CD1c-positive myeloid dendritic cell (primary cell): ENCODE results near the gene FUT6.
"Not testable (repeated sequence)": the region's sequence is repeated elsewhere in the genome, so short reads cannot be mapped to it uniquely, and the experiment has no call there.

Source experiments
- DNase-seq: peaks from one replicate; pipeline ENCODE4 v3.0.0-alpha.2; 2016; ENCODE audit errors: extremely low spot score

Gene FUT6, protein sequence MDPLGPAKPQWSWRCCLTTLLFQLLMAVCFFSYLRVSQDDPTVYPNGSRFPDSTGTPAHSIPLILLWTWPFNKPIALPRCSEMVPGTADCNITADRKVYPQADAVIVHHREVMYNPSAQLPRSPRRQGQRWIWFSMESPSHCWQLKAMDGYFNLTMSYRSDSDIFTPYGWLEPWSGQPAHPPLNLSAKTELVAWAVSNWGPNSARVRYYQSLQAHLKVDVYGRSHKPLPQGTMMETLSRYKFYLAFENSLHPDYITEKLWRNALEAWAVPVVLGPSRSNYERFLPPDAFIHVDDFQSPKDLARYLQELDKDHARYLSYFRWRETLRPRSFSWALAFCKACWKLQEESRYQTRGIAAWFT

DNA sequence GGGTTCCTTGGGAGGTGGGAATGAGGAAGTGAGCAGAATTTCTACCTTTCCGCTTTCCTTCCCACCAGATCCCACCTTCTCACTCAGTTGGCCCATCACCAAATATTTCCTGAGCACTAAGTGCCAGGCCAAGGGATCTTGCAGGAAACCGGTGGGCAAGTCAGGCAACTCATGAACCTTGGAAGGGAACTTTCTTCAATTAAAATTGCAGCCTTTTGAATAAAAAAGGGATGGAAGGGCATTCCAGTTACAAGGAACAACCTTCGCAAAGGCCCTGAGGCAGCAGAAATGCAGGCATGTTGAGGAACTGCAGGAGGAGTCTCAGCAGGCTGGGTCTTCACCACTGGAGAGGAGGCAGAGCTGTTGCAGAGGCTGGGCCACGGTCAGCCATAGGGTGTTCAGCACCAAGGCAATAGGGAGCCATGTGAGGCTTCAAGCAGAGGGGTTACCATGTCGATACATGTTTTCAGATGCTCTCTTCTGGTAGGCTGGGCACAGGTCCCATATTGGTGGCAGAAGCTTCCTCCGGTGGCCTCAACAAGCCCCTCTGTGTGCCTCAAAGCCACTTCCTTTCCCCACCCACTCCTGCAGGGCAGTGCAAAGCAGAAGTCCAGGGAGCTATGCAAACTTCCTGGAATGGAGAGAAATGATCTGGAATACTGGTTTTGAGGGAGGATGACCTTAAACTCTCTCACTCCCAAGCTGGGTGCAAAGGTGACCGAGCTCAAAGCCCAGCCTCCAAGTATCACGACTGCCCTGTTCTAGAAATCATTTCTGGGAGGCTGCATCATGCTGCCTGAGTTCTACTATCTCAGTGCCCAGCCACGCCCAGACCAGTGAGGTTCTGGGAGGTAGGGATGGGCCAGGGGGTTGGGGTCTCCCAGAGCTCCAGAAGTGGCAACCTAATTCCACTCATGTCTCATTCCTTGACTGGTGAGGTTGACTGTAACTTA lies at the start of gene FUT6:
Gene FUT6, minus strand, starts transcription at position 638 of the 953 bp plus-strand sequence. CDS start 7,135 bp downstream, outside the sequence.
- DNase-seq, result peak; percentile 24

DNA sequence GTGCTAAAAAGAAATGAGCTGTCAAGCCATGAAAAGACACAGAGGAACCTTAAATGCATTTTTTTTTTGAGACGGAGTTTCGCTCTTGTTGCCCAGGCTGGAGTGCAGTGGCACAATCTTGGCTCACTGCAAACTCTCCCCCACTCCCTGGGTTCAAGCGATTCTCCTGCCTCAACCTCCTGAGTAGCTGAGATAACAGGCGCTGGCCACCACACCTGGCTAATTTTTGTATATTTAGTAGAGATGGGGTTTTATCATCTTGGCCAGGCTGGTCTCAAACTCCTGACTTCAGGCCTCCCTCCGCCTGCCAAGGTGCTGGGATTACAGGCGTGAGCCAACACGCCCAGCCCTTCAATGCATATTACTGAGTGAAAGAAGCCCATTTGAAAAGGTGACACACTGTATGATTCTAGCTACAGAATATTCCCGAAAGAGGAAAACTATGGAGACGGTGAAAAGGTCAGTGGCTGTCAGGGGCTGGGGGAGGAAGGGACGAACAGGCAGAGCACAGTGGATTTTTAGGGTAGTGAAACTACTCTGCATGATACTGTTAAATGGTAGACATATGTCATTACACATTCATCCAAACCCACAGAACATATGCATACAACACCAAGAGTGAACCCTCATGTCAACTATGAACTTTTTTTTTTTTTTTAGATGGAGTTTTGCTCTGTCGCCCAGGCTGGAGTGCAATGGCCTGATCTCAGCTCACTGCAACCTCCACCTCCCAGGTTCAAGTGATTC lies 44.7 kb upstream of the FUT6 start:
- DNase-seq, result peak; percentile 56

DNA sequence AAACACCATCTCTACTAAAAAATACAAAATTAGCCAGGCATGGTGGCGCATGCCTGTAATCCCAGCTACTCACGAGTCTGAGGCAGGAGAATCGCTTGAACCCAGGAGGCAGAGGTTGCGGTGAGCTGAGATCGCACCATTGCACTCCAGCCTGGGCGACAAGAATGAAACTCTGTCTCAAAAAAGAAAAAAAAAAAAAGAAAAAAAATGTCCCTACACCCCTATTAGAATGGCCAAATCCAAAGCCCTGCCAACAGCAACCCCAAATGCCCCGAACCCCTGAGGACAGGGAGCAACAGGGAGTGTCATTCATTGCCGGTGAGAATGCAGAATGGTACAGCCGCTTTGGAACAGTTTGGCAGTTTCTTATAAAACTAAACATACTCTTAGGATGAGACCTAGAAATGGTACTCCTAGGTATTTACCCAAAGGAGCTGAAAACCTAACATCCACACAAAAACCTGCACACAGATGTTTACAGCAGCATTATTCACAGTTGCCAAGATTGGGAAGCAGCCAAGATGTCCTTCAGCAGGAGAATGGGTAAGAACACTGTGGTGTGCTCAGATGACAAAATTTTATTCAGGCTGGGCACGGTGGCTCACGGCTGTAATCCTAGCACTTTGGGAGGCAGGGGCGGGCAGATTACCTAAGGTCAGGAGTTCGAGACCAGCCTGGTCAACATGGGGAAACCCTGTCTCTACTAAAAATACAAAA lies 43.8 kb upstream of the FUT6 start:
- DNase-seq, result not testable (repeated sequence)

DNA sequence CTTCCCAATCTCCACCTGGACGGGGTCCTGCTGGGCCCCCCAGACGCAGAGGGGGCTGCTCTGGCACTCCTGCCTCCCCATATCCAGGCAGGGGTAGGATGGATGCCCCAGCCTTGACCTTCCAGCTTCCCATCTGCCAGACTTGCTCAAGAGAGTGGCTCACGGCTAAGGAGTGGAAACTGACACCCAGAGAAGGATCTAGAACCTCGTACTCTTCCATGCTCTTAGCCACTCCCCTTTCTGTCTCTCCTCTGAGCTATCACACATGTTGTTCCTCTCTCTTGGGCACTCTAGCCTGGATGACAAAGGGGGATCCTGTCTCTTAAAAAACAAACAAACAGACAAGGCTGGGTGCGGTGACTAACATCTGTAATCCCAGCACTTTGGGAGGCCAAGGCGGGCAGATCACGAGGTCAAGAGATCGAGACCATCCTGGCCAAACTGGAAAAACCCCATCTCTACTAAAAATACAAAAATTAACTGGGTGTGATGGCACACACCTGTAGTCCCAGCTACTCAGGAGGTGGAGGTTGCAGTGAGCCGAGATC lies 43.0 kb upstream of the FUT6 start:
- no peak for DNase-seq

DNA sequence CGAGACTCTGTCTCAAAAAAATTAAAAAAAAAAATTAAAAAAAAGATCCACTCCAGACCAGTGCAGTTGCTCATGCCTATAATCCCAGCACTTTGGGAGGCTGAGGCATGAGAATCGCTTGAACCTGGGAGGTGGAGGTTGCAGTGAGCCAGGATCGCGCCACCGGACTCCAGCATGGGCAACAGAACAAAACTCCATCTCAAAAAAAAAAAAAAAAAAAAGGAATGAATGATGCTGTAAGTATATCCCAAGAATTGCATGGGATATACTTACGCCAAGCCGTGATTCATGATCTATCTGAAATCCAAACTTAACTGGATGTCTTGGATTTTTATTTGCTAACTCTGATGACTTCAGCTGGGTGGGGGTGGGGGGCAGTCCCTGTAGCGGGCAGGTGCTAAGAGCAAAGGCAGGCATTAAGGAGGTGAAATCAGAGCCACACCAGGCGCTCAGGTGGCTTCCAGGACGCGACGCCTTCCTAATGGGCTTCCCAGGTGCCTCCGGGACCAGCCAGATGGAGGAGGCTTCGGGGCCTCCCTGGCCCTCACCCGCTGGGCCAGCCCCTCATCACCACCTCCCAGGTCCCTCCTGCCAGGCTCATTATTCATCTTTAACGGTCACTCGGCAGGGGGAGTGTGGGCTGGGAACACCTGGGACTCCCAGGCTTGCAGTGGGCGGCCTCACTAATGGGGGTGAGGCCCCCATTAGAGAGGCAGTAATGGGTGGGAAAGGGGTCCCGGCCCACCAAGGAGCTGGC lies 42.2 kb upstream of the FUT6 start:
- no peak for DNase-seq

DNA sequence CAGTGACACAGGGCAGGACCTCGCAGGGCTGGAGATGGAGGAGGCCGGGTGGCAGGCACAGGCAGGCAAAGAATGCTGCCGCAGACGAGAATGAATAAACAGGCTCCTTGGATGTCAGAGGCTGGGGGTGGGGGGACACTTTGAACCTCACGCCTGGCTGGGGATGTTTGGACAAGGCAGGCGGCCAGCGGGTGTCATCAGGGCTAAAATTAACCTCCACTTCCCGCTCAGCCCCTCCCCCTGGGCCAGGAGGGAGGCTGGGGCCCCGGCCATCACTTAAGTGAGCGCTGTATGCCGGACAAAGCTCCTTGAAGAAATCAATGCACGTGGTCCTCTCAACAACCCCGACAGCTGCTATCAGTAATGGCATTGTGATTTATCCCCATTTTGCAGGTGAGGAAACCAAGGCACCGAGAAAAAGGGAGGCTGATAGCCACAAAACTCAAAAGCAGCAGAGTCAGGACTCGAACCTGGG lies 41.1 kb upstream of the FUT6 start:
- DNase-seq, result no peak

DNA sequence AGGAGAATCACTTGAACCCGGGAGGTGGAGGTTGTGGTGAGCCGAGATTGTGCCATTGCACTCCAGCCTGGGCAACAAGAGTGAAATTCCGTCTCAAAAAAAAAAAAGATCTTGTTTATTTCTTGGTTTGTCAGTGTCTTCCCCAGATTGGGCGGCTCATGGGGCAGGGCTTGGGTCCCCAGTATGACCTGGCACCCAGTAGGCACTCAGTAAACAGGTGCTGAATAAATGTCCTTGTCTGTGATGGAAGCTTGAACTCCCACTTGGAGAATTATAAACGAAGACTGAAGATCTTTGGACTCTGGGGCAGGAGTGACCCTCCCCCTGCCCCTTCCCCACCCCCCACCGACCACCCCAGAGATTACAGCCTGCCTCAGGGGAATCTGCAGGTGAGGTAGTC lies 40.7 kb upstream of the FUT6 start:
- no peak for DNase-seq

DNA sequence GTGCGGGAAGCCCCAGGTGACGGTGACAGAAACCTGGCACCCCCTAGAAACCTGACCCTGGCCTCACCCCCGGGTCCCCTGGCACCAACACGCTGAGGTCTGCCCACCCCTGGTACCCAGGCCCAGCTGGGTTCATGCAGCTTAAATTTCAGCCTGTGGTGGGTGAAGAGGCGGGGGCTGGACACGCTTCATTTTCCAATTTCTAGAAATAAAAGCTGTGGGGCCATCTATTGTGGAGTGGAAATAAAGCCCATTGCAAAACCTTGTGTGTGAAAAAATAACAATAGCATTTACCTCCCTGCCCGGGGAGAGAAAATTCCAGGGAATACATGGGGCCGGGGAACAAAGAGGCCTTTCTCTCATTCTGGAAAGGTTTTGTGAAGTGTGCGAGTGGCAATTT lies 38.4 kb upstream of the FUT6 start:
- no peak for DNase-seq

DNA sequence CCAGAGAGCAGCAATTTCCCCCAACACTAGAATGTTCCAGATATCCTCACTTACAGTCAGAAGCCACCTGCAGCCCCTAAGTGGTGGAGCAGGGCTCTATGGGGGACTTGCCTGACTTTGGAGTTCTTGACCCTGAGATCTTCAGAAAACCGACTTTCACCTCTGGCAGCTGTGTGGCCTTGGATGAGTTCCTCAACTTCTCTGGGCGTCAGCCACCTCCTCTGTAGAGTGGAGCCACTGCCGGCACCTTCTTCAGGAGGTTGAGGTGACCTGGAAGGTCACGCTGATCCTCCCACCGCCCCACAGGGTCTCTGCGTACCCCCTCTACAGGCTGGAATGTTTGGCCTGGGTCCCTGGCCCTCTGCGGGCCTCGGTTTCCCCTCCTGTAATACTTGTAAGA lies 37.9 kb upstream of the FUT6 start:
- DNase-seq, result no peak

DNA sequence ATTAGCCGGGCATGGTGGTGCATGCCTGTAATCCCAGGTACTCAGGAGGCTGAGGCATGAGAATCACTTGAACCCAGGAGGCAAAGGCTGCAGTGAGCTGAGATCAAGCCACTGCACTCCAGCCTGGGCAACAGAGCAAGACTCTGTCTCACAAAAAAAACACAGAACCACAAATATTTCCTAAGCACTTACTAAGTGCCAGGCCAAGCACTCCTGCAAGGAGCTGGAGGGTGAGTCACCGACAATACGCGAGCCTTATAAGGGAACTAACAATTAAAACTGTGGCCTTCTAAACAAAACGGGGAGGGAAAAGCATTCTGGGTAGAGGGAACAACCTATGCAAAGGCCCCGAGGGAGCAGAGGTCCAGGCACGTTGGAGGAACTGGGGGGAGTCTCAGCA lies 35.0 kb upstream of the FUT6 start:
- peak; percentile 39 for DNase-seq

DNA sequence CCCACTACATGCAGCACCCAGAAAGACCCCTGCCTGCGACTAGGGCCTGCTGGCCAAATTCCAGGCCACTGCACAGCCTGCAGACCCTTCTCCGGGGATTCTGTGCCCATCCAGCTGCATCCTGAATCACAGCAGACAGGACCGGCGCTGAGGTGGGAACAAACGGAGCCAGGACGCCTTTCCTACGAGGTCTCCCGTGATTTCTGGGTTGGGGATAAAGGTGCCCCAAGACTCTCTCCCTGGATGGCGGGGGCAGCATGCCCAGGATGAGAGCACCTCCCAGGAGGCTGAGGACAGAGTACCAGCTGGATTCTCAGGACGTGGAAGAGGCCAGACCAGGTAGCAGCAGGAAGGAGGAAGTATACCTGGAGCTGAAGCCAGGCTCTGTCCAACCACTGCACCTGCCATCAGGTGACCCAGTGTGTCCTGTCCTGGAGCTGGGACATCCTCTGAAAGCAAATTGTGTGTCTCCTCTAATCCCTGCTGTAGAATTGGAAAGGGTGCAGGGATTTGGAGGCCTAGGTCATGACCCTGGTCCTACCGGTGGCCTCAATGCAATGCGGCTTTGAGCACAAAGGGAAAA lies 34.2 kb upstream of the FUT6 start:
- no peak for DNase-seq

DNA sequence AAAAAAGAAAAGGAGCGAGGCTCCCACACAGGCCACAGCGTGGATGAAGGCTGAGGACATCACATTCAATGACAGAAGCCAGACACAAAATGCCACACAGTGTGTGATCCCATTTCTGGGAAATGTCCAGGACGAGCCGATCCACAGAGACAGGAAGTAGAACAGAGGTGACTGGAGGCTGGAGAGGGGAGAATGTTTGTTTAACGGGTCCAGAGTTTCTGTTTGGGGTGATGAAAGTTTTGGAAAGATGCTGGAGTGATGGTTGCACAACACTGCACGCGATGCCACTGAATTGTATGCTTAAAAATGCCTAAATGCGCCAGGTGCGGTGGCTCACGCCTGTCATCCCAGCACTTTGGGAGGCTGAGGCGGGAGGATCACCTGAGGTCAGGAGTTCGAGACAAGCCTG lies 31.5 kb upstream of the FUT6 start:
- no peak for DNase-seq

DNA sequence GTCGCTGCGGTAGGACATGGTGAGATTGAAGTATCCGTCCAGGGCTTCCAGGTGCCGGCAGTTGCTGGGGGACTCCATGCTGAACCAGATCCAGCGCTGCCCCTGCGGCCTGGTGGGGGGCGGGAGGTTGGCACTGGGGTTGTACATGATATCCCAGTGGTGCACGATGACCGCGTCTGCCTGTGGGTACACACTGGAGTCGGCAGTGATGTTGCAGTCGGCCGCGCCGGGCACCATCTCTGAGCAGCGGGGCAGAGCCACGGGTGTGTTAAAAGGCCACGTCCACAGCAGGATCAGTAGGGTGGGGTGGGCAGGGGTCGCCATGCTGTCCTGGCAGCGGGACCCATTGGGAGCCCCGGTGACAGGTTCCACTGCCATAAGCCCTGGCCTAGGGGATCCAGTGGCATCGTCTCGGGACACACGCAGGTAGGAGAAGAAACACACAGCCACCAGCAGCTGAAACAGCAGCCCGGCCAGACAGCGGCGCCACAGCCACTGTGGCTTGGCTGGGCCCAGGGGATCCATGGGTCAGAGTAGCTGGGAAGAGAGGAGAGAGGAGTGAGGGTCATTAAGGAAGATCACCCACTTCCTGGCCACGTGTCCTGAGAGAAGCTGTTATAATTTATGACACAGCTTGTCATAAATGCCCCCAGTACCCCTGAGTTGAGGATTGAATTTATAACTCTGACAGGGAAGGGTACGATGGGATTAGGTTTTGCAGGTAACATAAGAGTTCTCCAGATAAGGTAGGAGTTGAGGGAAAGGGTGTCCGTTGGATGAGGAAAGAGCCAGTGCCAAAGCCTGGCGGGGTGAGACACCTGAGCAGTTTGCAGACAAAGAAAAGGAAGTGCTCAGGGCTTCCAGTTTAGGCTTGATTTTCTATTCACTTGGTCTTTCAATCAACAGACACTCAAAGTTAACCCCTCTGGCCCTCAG lies 28.0 kb upstream of the FUT6 start:
- no peak for DNase-seq

DNA sequence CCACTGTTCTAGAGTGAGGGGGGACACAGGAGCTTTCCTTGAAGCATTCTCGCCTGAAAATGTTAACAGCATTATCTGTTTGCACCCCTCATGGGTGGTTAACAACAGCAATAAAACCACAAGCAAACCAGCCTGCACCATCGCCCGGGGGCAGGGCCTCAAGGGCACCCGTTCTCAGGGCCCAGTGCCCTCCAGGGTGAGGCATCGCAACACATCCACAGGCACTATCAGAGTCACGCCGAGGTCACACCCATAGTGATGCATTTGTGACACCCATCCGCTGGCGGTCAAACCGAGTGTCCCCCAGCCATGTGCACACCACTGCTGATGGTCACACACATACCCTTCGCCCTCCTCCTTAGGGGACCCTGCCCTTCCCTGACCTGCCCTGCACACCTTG lies 26.3 kb upstream of the FUT6 start:
- no peak for DNase-seq

DNA sequence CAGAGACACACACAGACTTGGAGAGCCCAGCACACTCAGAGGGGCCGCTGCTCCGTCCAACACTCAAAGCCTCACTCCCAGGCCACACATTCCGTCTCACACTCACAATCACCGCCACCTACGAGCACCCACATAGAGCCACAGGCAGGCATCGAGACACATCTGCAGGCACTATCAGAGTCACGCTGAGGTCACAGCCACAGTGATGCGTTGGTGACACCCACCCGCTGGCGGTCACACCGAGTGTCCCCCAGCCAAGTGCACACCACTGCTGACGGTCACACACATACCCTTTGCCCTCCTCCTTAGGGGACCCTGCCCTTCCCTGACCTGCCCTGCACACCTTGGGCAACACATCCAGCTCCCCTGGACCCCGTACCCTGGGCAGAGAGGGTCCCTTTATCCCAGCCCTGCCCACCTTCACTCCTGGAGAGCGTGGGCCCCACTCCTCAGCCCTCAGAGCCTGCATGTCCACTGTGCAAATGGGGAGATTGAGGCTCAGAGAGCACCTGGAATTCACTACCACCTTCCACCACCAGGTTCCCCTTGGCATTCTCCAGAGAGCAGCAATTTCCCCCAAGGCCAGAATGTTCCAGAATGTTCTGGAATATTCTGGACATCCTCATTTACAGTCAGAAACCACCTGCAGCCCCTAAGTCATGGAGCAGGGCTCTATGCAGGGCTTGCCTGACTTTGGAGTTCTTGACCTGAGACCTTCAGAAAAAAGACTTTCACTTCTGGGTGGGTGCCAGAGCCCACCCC lies 25.4 kb upstream of the FUT6 start:
- no peak for DNase-seq

DNA sequence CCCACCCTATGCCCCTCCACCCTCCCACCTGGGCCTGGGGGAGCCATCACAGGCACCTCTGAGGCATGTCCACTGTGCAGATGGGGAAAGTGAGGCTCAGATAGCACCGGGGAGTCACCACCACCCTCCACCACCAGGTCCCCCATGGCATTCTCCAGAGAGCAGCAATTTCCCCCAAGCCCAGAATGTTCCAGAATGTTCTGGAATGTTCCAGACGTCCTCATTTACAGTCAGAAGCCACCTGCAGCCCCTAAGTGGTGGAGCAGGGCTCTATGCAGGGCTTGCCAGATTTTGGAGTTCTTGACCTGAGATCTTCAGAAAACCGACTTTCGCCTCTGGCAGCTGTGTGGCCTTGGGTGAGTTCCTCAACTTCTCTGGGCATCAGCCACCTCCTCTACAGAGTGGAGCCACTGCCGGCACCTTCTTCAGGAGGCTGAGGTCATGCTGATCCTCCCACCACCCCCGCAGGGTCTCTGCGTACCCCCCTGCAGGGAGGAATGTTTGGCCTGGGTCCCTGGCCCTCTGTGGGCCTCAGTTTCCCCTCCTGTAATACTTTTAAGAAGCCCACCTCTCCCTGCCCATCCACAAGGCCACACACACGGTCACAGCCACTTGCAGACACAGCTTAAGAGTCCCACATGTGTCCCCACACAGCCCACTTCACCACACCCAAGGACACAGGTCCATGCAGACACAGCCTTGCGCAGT lies 24.7 kb upstream of the FUT6 start:
- no peak for DNase-seq

DNA sequence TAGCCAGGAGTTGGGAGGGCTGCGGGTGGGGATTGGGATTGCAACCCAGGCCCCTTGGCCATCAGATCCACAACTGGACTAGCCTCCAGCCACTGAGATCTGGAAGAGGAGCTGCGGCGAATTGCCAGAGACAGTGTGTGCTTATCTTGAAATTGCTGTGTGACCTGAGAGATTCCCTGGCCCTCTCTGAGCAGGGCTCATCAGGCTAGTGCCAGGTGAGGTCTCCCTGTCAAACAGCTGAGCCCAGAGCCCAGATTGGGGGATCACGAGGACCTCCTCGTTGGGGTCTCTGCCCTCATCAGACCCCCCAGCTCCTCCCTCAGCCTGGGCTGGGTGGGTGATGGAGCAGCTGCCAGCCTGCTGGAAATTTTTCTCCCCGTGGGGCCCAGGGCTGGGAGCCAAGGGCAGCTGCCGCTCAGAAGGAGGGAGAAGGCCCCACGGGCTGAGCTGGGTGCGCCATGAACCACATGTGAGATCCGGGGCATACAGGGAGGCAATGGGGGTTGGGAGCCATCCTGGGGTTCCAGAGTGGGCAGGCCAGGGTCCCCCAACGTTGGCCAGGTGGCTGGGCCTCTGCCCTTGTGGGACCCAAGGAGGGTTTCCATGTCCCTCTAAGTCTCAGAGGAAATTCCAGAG lies 23.6 kb upstream of the FUT6 start:
- DNase-seq, result no peak
